Activated CD8-positive, alpha-beta memory T cell treated with anti-CD3 and anti-CD28 coated beads, Interleukin-2, amount 10 ng/mL, durations not matched to agents 7 days and 5 days (primary cell): ENCODE data around the gene BPIFB4. TPM values are rescaled to one million over a fixed set of nuclear protein-coding genes. Genes with fewer than 3 reads are reported as not detected.

Experiments
- ATAC-seq: fragments of 150-1000 bp; cut with Tn5 transposase; one replicate; pipeline ENCODE4 v1.10.0; 2021; ENCODE audit warnings: moderate library complexity
- CTCF ChIA-PET: fragments of 350-600 bp; sonication (Branson Sonifier 250); formaldehyde crosslinking; loops from one replicate; lab custom pipeline; 2021; ENCODE audit warnings: antibody characterized with exemption; lab: Charles Lee
- DNase-seq: peaks from one replicate; pipeline ENCODE4 v3.0.0-alpha.2; 2020
- H3K27ac Mint-ChIP-seq: one replicate; pipeline ENCODE4 v1.8.0; 2021; ENCODE audit warnings: mild to moderate bottlenecking, mixed read lengths
- H3K27me3 Mint-ChIP-seq: one replicate; pipeline ENCODE4 v1.8.0; 2021; ENCODE audit warnings: mixed read lengths
- H3K36me3 Mint-ChIP-seq: one replicate; pipeline ENCODE4 v1.8.0; 2021; ENCODE audit warnings: mild to moderate bottlenecking, mixed read lengths
- H3K4me1 Mint-ChIP-seq: one replicate; pipeline ENCODE4 v1.8.0; 2021; ENCODE audit warnings: mixed read lengths
- H3K4me3 Mint-ChIP-seq: one replicate; pipeline ENCODE4 v1.8.0; 2021; ENCODE audit warnings: mild to moderate bottlenecking, moderate library complexity, mixed read lengths
- H3K9me3 Mint-ChIP-seq: one replicate; pipeline ENCODE4 v1.8.0; 2022; ENCODE audit warnings: low read depth, mixed read lengths
- total RNA-seq, 2 experiments: library from RNA; stranded (reverse); gene quantifications; one replicate each; pipeline ENCODE4 v1.2.3, GENCODE V29; 2021

BPIFB4 gene
- total RNA-seq, 2 experiments from 2014 or later = not detected

DNA sequence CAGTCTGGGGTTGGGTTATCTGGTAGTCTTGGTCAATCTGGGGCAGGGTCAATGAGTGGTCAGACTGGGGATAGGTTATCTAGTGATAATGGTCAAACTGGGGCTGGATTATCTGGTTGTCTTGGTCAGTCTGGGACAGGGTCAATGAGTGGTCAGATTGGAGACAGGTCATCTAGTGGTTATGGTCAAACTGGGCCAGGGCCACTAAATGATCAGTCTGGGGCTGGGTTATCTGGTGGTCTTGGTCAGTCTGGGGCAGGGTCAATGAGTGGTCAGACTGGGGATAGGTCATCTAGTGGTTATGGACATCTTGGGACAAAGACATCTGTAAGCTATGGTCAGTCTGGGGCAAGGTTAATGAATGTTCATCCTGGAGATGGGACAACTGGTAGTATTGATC lies 60.0 kb downstream of the BPIFB4 start:
- Mint-ChIP-seq H3K9me3 (no peaks in the 10 kb centered on the region), H3K4me3 (no peak overlapping the region), H3K27ac (no peak overlapping the region), H3K27me3 (peaks cover 27% of the 10 kb centered on the region), H3K36me3 (no peaks in the 10 kb centered on the region), H3K4me1 (no peaks in the 10 kb centered on the region)
- no peak for DNase-seq
- no peak for ATAC-seq
- CTCF ChIA-PET = no interaction called here

DNA sequence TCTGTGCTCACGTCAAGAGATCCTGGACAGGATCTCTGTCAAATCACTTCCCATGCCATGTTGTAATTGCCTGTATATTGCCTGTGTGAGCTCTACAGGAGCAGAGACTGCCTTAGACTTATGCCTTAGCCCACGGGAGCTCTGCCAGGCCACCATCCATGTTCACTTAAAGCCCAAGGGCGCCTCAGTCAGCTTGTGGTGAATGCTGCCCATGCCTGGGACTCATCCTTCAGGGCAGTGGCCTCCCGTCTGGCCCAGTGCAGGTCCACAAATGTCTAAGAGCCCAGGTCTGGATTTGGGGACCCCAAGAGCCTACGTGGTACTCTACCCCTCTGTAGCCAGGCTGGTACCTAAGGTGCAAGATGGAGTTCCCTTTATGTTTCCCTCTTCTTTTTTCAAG lies 66.1 kb downstream of the BPIFB4 start:
- CTCF ChIA-PET = no interaction called here
- no peak for DNase-seq
- no peak for ATAC-seq
- Mint-ChIP-seq H3K4me1 (no peaks in the 10 kb centered on the region), H3K36me3 (no peaks in the 10 kb centered on the region), H3K27me3 (peaks cover 49% of the 10 kb centered on the region), H3K4me3 (no peak overlapping the region), H3K9me3 (no peaks in the 10 kb centered on the region), H3K27ac (no peak overlapping the region)

GRCh38 chr20:33147299-33147698 lies 67.9 kb downstream of the BPIFB4 start:
- no peak for DNase-seq
- Mint-ChIP-seq H3K4me3 (no peak overlapping the region), H3K9me3 (no peaks in the 10 kb centered on the region), H3K36me3 (no peaks in the 10 kb centered on the region), H3K4me1 (no peaks in the 10 kb centered on the region), H3K27me3 (peaks cover 48% of the 10 kb centered on the region), H3K27ac (no peak overlapping the region)
- ATAC-seq = no peak
- CTCF ChIA-PET = no interaction called here

DNA sequence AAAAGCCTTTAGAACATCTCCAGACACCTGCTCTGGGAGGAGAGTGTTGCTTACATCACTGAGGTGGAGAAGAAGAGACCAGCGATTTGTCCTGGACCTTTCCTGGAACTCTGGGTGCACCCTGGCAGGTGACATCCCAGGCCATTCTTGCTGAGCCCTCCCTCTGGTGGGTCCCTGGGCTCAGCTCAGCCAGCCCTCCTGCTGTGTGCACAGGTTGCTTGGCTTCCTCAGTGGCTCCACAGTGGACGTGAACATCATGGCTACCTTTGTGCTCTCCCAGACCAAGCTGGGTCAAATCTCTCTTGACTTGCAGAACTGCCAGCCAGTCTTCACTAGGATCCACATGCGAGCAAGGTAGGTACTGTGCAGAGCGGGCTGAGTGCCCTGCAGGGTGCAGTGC lies 68.6 kb downstream of the BPIFB4 start:
- CTCF ChIA-PET = no interaction called here
- no peak overlapping the region for H3K4me3 Mint-ChIP-seq
- no peaks in the 10 kb centered on the region for H3K9me3 Mint-ChIP-seq
- DNase-seq (no peak), ATAC-seq (no peak)
- no peaks in the 10 kb centered on the region for H3K4me1 Mint-ChIP-seq
- no peak overlapping the region for H3K27ac Mint-ChIP-seq
- peaks cover 47% of the 10 kb centered on the region for H3K27me3 Mint-ChIP-seq
- no peaks in the 10 kb centered on the region for H3K36me3 Mint-ChIP-seq

DNA sequence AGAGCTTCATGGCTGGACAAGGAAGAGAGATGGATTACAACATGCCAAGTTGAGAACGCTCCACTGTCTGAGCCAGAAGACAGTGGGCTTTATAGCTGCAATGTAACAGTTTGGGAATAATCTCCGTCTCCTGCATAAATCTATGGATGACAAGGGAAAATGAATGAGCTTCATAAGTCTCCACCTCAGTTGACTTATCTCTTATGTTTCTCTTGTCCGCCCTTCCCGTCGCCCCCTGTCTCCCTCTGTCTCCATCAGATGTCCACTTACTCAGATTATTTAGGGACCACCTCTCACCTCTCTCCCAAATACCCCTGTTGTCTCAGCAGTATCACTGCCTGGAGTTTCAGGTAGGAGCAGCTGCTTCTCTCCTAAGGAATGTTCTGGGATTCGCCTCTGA lies 74.8 kb downstream of the BPIFB4 start:
- CTCF ChIA-PET = no interaction called here
- DNase-seq = no peak
- no peak overlapping the region for H3K4me3 Mint-ChIP-seq
- H3K27me3 Mint-ChIP-seq = peaks cover 32% of the 10 kb centered on the region
- H3K4me1 Mint-ChIP-seq = no peaks in the 10 kb centered on the region
- H3K9me3 Mint-ChIP-seq = no peaks in the 10 kb centered on the region
- no peak for ATAC-seq
- H3K36me3 Mint-ChIP-seq = no peaks in the 10 kb centered on the region
- no peak overlapping the region for H3K27ac Mint-ChIP-seq

DNA sequence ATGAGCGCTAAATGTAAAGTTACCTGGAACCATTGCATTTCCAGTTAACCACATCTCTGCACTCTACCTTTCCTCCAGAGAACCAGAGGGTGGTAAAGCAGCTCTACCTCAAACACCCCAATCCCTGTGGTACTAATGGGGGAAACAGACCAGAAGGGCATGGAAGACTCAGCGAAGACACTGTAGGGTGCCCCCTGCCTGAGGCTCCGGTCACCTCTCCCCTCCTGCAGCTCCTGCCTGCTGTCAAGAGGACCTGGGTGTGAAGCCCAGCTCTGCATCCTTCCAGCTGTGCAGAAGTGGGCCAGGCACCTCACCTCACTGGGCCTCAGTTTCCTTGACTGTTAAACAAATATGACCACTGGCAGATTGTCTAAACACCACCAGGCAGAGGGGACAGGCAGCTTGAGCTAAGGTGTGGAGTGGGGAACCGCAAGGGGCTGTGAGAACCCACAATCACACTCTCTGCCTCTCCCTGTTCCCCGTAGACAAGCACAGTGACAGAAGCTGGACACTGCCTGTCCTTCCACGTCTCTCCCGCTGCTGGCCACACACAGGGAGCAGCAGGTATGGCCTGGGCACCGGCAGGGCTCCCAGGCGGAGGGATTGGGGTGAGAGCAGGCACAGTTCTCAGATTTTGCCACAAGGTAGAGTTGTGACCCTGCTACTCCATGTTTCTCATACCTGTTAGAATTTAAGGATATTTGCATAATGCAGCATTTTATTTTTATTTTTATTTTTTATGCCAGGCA lies 79.4 kb downstream of the BPIFB4 start:
- no peak overlapping the region for H3K4me3 Mint-ChIP-seq
- no peak for ATAC-seq
- no peaks in the 10 kb centered on the region for H3K4me1 Mint-ChIP-seq
- no peaks in the 10 kb centered on the region for H3K9me3 Mint-ChIP-seq
- DNase-seq = no peak
- no peaks in the 10 kb centered on the region for H3K36me3 Mint-ChIP-seq
- H3K27me3 Mint-ChIP-seq = peaks cover 12% of the 10 kb centered on the region
- CTCF ChIA-PET = no interaction called here
- H3K27ac Mint-ChIP-seq = no peak overlapping the region

GRCh38 chr20:33159713-33160112 lies 80.3 kb downstream of the BPIFB4 start:
- Mint-ChIP-seq H3K36me3 (no peaks in the 10 kb centered on the region), H3K27me3 (peaks cover 10% of the 10 kb centered on the region), H3K27ac (no peak overlapping the region), H3K4me1 (no peaks in the 10 kb centered on the region), H3K4me3 (no peak overlapping the region), H3K9me3 (no peaks in the 10 kb centered on the region)
- ATAC-seq = no peak
- CTCF ChIA-PET = no interaction called here
- DNase-seq = no peak

DNA sequence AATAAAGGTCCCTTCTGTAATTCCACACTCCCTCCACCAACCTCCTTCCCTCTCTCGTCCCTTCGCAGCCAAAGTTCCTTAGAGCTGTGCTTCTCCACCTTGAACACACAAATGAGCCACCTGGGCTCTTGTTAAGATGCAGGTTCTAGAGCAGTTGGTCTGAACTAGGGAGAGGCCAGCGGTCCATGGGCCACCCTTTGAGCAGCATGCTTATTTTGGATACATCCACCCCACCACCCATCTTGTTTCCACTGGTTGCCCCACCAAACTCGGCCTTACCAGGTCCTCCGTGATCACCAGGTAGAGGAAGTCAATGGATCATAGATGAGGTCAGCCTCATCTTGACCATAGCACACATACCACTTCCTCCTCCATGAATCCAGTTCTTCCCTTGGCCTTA lies 81.2 kb downstream of the BPIFB4 start:
- H3K9me3 Mint-ChIP-seq = no peaks in the 10 kb centered on the region
- H3K27me3 Mint-ChIP-seq = peaks cover 7% of the 10 kb centered on the region
- CTCF ChIA-PET = no interaction called here
- no peak overlapping the region for H3K27ac Mint-ChIP-seq
- no peaks in the 10 kb centered on the region for H3K36me3 Mint-ChIP-seq
- no peaks in the 10 kb centered on the region for H3K4me1 Mint-ChIP-seq
- no peak for ATAC-seq
- H3K4me3 Mint-ChIP-seq = no peak overlapping the region
- no peak for DNase-seq

Other genes with a start within 250 kb of the BPIFB4 start
- 1 to 10 TPM in 1 of 2 experiments, under 1 TPM in 1; 0.30 to 1.1 TPM for gene EFCAB8, start 220.7 kb upstream of the BPIFB4 start, total RNA-seq
- gene SUN5, start 75.2 kb upstream of the BPIFB4 start, total RNA-seq = not detected
- gene BPIFB2, start 71.9 kb upstream of the BPIFB4 start, total RNA-seq = not detected
- gene BPIFB6, start 48.0 kb upstream of the BPIFB4 start, total RNA-seq = not detected
- gene BPIFB3, start 25.7 kb upstream of the BPIFB4 start, total RNA-seq = not detected
- gene BPIFA2, start 88.5 kb downstream of the BPIFB4 start, total RNA-seq = not detected
- not detected for gene BPIFA3, start 137.7 kb downstream of the BPIFB4 start, total RNA-seq
- not detected for gene BPIFA1, start 156.4 kb downstream of the BPIFB4 start, total RNA-seq
- gene BPIFB1, start 203.6 kb downstream of the BPIFB4 start, total RNA-seq = not detected